ENCODE data around the gene IL11. TPM values are rescaled to one million over a fixed set of nuclear protein-coding genes. Genes with fewer than 3 reads are reported as not detected.

IL11 gene
- total and polyA plus RNA-seq, 2 of the 13 experiments (the other 11 are each of a cell fraction or from before 2014, with no cell fraction given): 2.5 to 2.9 TPM

GRCh38 chr19:55385724-55386492 is 15.6 kb upstream of the IL11 start, which contains the start of gene RPL28 (continued):
- TF ChIP-seq SNAPC5 (CRISPR knock-in tag; IDR thresholded peaks at IDR 0.05; ENCODE audit: borderline replicate concordance): no peak
- TF ChIP-seq FOXP4 (CRISPR knock-in tag; IDR thresholded peaks at IDR 0.05): peak; percentile 51; the same call in 1 of the 2 replicates
- peak; percentile 67; the same call in 1 of the 2 replicates for TF ChIP-seq ZNF264 (CRISPR knock-in tag; IDR thresholded peaks at IDR 0.05)
- TF ChIP-seq MTERF4 (CRISPR knock-in tag; IDR thresholded peaks at IDR 0.05): peak; percentile 96
- no peak; the same call in 1 of the 2 replicates for TF ChIP-seq ZNF839 (CRISPR knock-in tag; IDR thresholded peaks at IDR 0.05; ENCODE audit: borderline replicate concordance)
- TF ChIP-seq PRPF4 (IDR thresholded peaks at IDR 0.05; ENCODE audit: low read depth, low read length, poor library complexity, severe bottlenecking): no peak
- TF ChIP-seq KAT2B (IDR thresholded peaks at IDR 0.05; ENCODE audit: borderline replicate concordance, low read depth, low read length): no peak
- peak; percentile 83; the same call in 1 of the 2 replicates for TF ChIP-seq MED1 (CRISPR knock-in tag; IDR thresholded peaks at IDR 0.05)
- no peak for TF ChIP-seq AKNA (CRISPR knock-in tag; IDR thresholded peaks at IDR 0.05; ENCODE audit: borderline replicate concordance)
- TF ChIP-seq ZFP36L2 (CRISPR knock-in tag; IDR thresholded peaks at IDR 0.05): no peak
- TF ChIP-seq FOXK2 (IDR thresholded peaks at IDR 0.05): no peak
- peak; percentile 60 for TF ChIP-seq TFE3 (CRISPR knock-in tag; IDR thresholded peaks at IDR 0.05)
- peak; percentile 66; the same call in 1 of the 2 replicates for TF ChIP-seq ZFP36L1 (CRISPR knock-in tag; IDR thresholded peaks at IDR 0.05)
- TF ChIP-seq CEBPG (CRISPR knock-in tag; IDR thresholded peaks at IDR 0.05): no peak; the same call in 1 of the 2 replicates
- TF ChIP-seq TRIM22 (IDR thresholded peaks at IDR 0.05): no peak
- TF ChIP-seq TGIF2 (CRISPR knock-in tag; IDR thresholded peaks at IDR 0.05): peak; percentile 61; the same call in 1 of the 2 replicates
